Measurements from ENCODE around the gene HNRNPAB. TPM values are rescaled to one million over a fixed set of nuclear protein-coding genes. Genes with fewer than 3 reads are reported as not detected.

HNRNPAB gene
- total and polyA plus RNA-seq, 9 of the 15 experiments (the other 6 are each of a cell fraction or from before 2014, with no cell fraction given) = 34.6 to 425 (median 236) TPM

DNA sequence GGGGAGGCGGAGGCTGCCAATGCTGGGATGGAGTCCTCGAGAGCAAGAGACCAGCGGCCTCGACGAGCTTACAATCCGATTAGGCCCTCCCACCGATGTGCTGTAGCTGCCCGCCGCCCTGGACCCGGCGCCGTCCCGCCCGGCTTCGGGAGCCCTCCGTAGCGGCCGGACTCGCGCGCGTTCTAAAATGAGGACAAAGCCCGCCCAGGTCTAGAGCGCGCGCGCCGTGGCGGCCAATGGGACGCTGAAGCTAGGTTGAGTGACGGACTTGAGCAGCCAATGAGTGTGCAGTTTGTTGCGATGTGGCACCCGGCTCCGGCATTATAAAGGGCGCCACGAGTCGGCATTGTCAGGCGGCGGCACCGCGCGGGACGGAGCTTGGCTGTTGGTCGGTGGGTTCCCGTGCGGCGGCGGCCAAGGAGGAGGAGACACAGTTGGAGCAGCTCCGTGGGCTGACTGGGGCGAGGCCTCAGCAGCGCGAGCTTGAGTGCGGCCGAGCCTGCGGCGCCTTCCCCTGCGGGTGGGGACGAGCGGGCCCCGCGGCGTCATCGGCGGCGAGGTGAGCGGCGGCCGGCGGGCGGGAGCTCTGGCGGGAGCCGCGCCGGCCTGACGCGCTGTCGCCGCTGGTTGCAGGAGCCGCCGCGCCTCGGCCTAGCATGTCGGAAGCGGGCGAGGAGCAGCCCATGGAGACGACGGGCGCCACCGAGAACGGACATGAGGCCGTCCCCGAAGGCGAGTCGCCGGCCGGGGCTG is at the start of gene HNRNPAB (continued):
- TF ChIP-seq ELK3 (CRISPR knock-in tag; IDR thresholded peaks at IDR 0.05) (no peak), SP2 (IDR thresholded peaks at IDR 0.05; ENCODE audit: extremely low read depth, low read depth, low read length, poor library complexity, severe bottlenecking) (peak; percentile 70), POLR2AphosphoS5 (IDR thresholded peaks at IDR 0.05; ENCODE audit: control insufficient read depth, insufficient read depth, low read depth, low read length) (peak; percentile 98), STAT5B (CRISPR knock-in tag; IDR thresholded peaks at IDR 0.05) (no peak), ELF2 (CRISPR knock-in tag; IDR thresholded peaks at IDR 0.05) (no peak), MITF (IDR thresholded peaks at IDR 0.05) (no peak), ZNF224 (CRISPR knock-in tag; IDR thresholded peaks at IDR 0.05) (no peak), ZNF75A (CRISPR knock-in tag; IDR thresholded peaks at IDR 0.05) (no peak), GABPB1 (CRISPR knock-in tag; IDR thresholded peaks at IDR 0.05) (peak; percentile 78; the same call in 1 of the 2 replicates), U2AF2 (optimal IDR thresholded peaks at IDR 0.05; ENCODE audit: low read depth, low read length) (no peak), SLC30A9 (CRISPR knock-in tag; IDR thresholded peaks at IDR 0.05) (no peak), CCNT2 (IDR thresholded peaks at IDR 0.05; ENCODE audit: borderline replicate concordance, extremely low read depth, insufficient read length, low read depth, low read length) (peak; percentile 60), ESRRB (CRISPR knock-in tag; IDR thresholded peaks at IDR 0.05; ENCODE audit: borderline replicate concordance) (no peak), THAP12 (CRISPR knock-in tag; IDR thresholded peaks at IDR 0.05) (peak; percentile 92), ZNF707 (CRISPR knock-in tag; conservative IDR thresholded peaks at IDR 0.05) (no peak), SP1 (CRISPR knock-in tag; IDR thresholded peaks at IDR 0.05) (peak; percentile 87)
- TF ChIP-seq, protein P1, sequence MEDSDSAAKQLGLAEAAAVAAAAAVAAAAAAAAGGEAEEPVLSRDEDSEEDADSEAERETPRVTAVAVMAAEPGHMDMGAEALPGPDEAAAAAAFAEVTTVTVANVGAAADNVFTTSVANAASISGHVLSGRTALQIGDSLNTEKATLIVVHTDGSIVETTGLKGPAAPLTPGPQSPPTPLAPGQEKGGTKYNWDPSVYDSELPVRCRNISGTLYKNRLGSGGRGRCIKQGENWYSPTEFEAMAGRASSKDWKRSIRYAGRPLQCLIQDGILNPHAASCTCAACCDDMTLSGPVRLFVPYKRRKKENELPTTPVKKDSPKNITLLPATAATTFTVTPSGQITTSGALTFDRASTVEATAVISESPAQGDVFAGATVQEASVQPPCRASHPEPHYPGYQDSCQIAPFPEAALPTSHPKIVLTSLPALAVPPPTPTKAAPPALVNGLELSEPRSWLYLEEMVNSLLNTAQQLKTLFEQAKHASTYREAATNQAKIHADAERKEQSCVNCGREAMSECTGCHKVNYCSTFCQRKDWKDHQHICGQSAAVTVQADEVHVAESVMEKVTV (CRISPR knock-in tag; IDR thresholded peaks at IDR 0.05) = peak; percentile 34; the same call in 1 of the 2 replicates
- TF ChIP-seq, protein P2, sequence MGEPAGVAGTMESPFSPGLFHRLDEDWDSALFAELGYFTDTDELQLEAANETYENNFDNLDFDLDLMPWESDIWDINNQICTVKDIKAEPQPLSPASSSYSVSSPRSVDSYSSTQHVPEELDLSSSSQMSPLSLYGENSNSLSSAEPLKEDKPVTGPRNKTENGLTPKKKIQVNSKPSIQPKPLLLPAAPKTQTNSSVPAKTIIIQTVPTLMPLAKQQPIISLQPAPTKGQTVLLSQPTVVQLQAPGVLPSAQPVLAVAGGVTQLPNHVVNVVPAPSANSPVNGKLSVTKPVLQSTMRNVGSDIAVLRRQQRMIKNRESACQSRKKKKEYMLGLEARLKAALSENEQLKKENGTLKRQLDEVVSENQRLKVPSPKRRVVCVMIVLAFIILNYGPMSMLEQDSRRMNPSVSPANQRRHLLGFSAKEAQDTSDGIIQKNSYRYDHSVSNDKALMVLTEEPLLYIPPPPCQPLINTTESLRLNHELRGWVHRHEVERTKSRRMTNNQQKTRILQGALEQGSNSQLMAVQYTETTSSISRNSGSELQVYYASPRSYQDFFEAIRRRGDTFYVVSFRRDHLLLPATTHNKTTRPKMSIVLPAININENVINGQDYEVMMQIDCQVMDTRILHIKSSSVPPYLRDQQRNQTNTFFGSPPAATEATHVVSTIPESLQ (CRISPR knock-in tag; IDR thresholded peaks at IDR 0.05) = no peak

Measured in K562 (cell line).